AG10803 (cell line): ENCODE measurements around the gene TIPIN.
A peak's percentile ranks its signal among the peaks of the same experiment; 100 is the strongest.
"Not testable (repeated sequence)": the region's sequence is repeated elsewhere in the genome, so short reads cannot be mapped to it uniquely, and the experiment has no call there.

Experiments
- DNase-seq: peaks from one replicate; pipeline ENCODE4 v3.0.0; 2010; ENCODE audit warnings: low read depth
- H3K4me3 ChIP-seq: 2 replicates; pipeline ENCODE4 v1.5.1; 2011; ENCODE audit warnings: mild to moderate bottlenecking, low read length, control low read depth
- CTCF ChIP-seq: conservative IDR thresholded peaks from 2 replicates; pipeline ENCODE4 v1.5.1; 2011; ENCODE audit warnings: mild to moderate bottlenecking, low read length, control low read depth, inconsistent platforms

TIPIN gene

DNA sequence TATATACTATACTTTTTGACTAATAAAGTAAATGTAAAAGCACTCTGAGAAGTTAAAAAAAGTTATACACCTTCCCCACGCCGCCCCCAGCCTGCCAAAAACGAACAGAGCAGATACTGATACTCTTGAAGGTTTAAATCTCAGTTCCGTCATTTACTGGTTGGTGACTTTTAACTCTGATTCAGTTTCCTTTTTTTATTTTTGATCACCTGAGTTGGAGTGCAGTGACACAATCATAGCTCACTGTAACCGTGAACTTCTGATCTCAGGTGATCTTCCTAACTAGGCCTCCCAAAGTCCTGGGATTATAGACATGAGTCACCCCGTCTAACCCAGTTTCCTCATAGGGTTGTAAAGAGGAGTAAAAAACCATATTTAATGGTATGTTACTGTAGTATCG, 3.3 kb upstream of the TIPIN start:
- no peak overlapping the region for H3K4me3 ChIP-seq
- no peak for DNase-seq
- no peak for TF ChIP-seq CTCF

DNA sequence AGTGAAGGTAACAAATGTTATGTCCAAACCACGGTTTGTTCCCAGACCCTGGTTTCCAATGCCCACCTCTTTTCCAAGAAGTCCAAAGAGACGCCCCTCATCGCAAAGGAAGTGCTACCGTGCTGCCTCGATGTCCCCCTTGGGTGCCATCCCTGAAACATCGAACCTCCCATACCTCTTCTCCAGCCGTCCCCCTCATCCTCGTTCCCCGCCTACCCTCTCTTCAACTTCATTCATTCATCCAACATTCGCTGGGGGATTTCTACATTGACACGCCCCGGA, 467 bp downstream of the TIPIN start:
- TF ChIP-seq CTCF = no peak
- peak overlapping the region; percentile 92 for H3K4me3 ChIP-seq
- no peak for DNase-seq

GRCh38 chr15:66348530-66348929, 8.0 kb downstream of the TIPIN start:
- H3K4me3 ChIP-seq, DNase-seq: not testable (repeated sequence)

DNA sequence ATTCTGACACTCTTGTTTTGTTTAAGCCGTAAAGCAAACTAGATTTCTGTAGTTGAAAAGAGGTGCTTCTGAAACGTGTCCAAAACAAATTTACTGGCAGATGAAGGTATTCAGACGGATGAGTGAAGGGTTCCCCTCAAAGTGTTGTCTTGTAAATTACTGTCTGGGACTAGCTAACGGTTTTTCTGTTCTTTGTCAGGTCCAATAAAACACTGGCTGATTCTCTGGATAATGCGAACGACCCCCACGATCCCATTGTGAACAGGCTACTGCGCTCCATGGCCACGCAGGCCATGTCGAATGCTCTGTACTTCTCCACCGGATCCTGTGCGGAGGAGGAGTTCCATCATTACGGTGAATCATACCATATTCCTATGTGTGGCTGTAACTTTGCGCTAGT, 27.7 kb downstream of the TIPIN start:
- no peak for TF ChIP-seq CTCF
- DNase-seq = no peak
- no peak overlapping the region for H3K4me3 ChIP-seq

- TF ChIP-seq CTCF = no peak
- H3K4me3 ChIP-seq = no peak overlapping the region
- DNase-seq = no peak
Observed at GRCh38 chr15:66327736-66328135, 28.7 kb downstream of the TIPIN start.

DNA sequence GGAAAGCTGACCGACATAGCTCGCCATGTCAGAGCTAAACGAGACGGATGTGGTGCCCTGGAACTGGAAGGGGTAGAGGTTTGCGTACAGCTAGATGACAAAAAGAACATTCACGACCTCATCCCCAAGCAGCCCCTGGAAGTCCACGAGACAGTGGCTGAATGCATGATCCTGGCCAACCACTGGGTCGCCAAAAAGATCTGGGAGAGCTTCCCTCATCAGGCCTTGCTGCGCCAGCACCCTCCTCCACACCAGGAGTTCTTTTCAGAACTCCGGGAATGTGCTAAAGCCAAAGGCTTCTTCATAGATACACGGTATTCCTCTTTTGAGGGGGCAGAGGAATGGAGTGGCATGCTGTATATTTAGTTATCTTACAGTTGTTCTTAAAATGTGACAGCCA, 30.4 kb downstream of the TIPIN start:
- H3K4me3 ChIP-seq = no peak overlapping the region
- no peak for DNase-seq
- no peak for TF ChIP-seq CTCF

DNA sequence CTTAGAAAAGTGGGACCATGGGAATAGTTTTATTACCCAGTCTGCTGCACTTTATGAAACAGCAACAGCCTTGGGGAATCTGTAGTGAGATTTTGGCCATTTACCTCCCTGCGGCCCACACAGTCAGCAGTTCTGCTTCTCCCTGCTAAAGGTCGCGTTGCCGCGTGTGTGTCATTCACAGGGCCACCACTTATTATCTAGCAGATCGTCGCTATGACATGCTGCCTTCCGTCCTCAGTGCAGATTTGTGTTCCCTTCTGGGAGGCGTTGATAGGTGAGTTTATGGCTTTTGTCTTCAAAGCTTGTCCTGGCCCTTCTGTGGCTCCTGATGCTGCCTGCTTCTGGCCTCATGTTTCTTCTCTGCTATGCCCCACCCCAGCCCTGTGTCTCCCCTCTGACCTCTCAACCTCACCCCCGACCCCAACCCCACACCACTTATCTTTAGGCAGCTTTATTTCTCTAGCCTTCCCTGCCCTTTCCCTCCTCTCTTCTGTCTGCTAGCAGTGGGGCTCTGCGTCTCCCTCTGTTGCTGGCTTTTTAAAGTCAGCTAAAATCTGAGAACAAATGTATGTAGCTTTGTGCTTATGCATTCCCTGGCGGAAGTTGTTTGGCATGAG, 33.1 kb downstream of the TIPIN start:
- TF ChIP-seq CTCF = no peak
- H3K4me3 ChIP-seq = no peak overlapping the region
- DNase-seq = no peak

GRCh38 chr15:66312144-66312543, 44.3 kb downstream of the TIPIN start:
- no peak for TF ChIP-seq CTCF
- DNase-seq = no peak
- H3K4me3 ChIP-seq = no peak overlapping the region
